ENCODE measurements around the gene PIK3C2B. TPM values are rescaled to one million over a fixed set of nuclear protein-coding genes. Genes with fewer than 3 reads are reported as not detected.

The PIK3C2B gene
- total and polyA plus RNA-seq, 4 donors = 2.8 to 14.9 (median 5.4) TPM

DNA sequence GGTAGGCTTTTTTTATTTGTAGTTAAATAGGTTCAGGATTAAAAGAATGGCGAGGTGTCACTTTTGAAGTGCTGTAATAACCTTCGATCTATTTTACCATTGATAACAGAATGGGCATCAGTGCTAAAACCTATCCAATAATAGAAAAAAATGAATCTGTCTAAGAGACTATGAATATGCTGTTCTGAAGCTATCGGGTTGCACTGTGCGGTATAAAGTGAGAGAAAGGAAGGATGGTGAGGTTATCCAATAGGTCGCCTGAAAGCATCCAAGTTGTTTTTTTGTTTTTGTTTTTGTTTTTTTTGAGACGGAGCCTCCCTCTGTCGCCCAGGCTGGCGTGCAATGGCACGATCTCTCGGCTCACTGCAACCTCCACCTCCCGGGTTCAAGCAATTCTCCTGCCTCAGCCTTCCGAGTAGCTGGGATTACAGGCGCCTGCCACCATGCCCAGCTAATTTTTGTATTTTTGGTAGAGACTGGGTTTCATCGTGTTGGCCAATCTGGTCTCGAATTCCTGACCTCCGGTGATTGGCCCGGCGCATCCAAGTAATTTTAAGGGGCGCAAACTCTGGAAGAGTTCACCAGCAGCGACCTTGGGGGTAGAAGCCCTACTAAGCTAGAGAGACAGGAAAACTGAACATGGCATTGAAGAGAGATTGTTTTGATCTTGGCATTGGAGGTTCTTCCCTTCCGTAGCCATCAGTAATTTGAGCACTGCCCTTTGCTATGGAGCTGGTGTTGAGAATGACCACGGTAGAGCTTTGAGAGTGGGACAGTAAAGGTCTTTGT lies 12.9 kb upstream of the PIK3C2B start:
- 4% methylated on average over 22 of the region's 22 CpGs for whole genome bisulfite sequencing
- DNase-seq (ENCODE audit: low spot score) = peak; percentile 49
- peak overlapping the region; percentile 38 to 90 for H3K9ac ChIP-seq (ENCODE audit: low read depth in 1 of 2, low read length in 2 of 2)
- H3K9me3 ChIP-seq (ENCODE audit: control insufficient read depth in 4 of 4, low read length in 3 of 4) = no peaks in the 10 kb centered on the region
- H3K36me3 ChIP-seq (ENCODE audit: control insufficient read depth in 4 of 4, insufficient read depth in 3 of 4, low read depth in 1 of 4, low read length in 3 of 4) = no peaks in the 10 kb centered on the region
- peak overlapping the region; percentile 58 to 73 for H3K27ac ChIP-seq (ENCODE audit: low read depth in 1 of 2, low read length in 2 of 2)
- H3K4me3 ChIP-seq (ENCODE audit: low read depth in 1 of 3, low read length in 3 of 3) = peak overlapping the region; percentile 7 to 54 (median 51)
- peaks cover 3 to 33% (median 16%) of the 10 kb centered on the region in 4 donors for H3K4me1 ChIP-seq (ENCODE audit: control insufficient read depth in 4 of 4, insufficient read depth in 4 of 4, low read length in 3 of 4)
- TF ChIP-seq FOXA2 (IDR thresholded peaks at IDR 0.05) = no peak
- TF ChIP-seq, protein P1, sequence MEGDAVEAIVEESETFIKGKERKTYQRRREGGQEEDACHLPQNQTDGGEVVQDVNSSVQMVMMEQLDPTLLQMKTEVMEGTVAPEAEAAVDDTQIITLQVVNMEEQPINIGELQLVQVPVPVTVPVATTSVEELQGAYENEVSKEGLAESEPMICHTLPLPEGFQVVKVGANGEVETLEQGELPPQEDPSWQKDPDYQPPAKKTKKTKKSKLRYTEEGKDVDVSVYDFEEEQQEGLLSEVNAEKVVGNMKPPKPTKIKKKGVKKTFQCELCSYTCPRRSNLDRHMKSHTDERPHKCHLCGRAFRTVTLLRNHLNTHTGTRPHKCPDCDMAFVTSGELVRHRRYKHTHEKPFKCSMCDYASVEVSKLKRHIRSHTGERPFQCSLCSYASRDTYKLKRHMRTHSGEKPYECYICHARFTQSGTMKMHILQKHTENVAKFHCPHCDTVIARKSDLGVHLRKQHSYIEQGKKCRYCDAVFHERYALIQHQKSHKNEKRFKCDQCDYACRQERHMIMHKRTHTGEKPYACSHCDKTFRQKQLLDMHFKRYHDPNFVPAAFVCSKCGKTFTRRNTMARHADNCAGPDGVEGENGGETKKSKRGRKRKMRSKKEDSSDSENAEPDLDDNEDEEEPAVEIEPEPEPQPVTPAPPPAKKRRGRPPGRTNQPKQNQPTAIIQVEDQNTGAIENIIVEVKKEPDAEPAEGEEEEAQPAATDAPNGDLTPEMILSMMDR (IDR thresholded peaks at IDR 0.05; ENCODE audit: low read depth, low read length, missing input control) = no peak
- TF ChIP-seq RXRA (IDR thresholded peaks at IDR 0.05) = no peak
- TF ChIP-seq, protein P2, sequence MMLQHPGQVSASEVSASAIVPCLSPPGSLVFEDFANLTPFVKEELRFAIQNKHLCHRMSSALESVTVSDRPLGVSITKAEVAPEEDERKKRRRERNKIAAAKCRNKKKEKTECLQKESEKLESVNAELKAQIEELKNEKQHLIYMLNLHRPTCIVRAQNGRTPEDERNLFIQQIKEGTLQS (IDR thresholded peaks at IDR 0.05) = no peak
- TF ChIP-seq, protein P3, sequence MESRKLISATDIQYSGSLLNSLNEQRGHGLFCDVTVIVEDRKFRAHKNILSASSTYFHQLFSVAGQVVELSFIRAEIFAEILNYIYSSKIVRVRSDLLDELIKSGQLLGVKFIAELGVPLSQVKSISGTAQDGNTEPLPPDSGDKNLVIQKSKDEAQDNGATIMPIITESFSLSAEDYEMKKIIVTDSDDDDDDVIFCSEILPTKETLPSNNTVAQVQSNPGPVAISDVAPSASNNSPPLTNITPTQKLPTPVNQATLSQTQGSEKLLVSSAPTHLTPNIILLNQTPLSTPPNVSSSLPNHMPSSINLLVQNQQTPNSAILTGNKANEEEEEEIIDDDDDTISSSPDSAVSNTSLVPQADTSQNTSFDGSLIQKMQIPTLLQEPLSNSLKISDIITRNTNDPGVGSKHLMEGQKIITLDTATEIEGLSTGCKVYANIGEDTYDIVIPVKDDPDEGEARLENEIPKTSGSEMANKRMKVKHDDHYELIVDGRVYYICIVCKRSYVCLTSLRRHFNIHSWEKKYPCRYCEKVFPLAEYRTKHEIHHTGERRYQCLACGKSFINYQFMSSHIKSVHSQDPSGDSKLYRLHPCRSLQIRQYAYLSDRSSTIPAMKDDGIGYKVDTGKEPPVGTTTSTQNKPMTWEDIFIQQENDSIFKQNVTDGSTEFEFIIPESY (IDR thresholded peaks at IDR 0.05) = no peak
- no peak for TF ChIP-seq HNF4A (conservative IDR thresholded peaks at IDR 0.05)
- TF ChIP-seq GABPA (IDR thresholded peaks at IDR 0.05 in 1 of 2, conservative IDR thresholded peaks at IDR 0.05 in 1 of 2) = no peak
- TF ChIP-seq, protein P4, sequence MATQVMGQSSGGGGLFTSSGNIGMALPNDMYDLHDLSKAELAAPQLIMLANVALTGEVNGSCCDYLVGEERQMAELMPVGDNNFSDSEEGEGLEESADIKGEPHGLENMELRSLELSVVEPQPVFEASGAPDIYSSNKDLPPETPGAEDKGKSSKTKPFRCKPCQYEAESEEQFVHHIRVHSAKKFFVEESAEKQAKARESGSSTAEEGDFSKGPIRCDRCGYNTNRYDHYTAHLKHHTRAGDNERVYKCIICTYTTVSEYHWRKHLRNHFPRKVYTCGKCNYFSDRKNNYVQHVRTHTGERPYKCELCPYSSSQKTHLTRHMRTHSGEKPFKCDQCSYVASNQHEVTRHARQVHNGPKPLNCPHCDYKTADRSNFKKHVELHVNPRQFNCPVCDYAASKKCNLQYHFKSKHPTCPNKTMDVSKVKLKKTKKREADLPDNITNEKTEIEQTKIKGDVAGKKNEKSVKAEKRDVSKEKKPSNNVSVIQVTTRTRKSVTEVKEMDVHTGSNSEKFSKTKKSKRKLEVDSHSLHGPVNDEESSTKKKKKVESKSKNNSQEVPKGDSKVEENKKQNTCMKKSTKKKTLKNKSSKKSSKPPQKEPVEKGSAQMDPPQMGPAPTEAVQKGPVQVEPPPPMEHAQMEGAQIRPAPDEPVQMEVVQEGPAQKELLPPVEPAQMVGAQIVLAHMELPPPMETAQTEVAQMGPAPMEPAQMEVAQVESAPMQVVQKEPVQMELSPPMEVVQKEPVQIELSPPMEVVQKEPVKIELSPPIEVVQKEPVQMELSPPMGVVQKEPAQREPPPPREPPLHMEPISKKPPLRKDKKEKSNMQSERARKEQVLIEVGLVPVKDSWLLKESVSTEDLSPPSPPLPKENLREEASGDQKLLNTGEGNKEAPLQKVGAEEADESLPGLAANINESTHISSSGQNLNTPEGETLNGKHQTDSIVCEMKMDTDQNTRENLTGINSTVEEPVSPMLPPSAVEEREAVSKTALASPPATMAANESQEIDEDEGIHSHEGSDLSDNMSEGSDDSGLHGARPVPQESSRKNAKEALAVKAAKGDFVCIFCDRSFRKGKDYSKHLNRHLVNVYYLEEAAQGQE (IDR thresholded peaks at IDR 0.05) = no peak
- TF ChIP-seq TAF1 (conservative IDR thresholded peaks at IDR 0.05) = no peak
- TF ChIP-seq HNF4G (IDR thresholded peaks at IDR 0.05) = no peak
- TF ChIP-seq NR2F2 (IDR thresholded peaks at IDR 0.05) = no peak
- no peak for TF ChIP-seq FOXA1 (IDR thresholded peaks at IDR 0.05)
- no peak for TF ChIP-seq EGR1 (IDR thresholded peaks at IDR 0.05; ENCODE audit: low read depth in 2 of 2)
- TF ChIP-seq JUND (IDR thresholded peaks at IDR 0.05) = no peak
- TF ChIP-seq SP1 (IDR thresholded peaks at IDR 0.05) = no peak
- no peaks in the 10 kb centered on the region for H3K27me3 ChIP-seq (ENCODE audit: control insufficient read depth in 4 of 4, insufficient read depth in 4 of 4, low read length in 3 of 4)
